Measurements from ENCODE around the gene GTSF1L. TPM values are rescaled to one million over a fixed set of nuclear protein-coding genes. Genes with fewer than 3 reads are reported as not detected.

Gene GTSF1L
- total and polyA plus RNA-seq, 2 of the 4 experiments (the other 2 are of a cell fraction), result not detected

DNA sequence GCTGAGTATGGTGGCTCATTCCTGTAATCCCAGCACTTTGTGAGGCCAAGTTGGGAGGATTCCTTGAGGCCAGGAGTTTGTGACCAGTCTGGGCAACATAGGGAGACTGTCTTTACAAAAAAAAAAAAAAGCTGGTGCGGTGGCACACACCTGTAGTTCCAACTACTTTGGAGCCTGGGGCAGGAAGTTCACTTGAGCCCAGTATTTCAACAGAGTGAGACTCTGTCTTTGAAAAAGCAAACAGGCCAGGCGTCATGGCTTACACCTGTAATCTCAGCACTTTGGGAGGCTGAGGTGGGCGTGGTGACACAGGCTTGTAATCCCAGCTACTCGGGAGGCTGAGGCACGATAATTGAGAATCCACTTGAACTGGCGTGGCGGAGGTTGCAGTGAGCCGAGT lies 31.2 kb downstream of the GTSF1L start:
- H3K14ac ChIP-seq (replicated peaks; ENCODE audit: low read depth, low read length), result no peak overlapping the region
- in situ Hi-C loops (cut with MboI; ENCODE audit: low sequenced_read_pairs), result loop anchor here (10.0 kb wide), 1 partner anchor 161 kb away; no protein-coding TSS in a partner anchor
- no peak overlapping the region for H2BK120ac ChIP-seq (ENCODE audit: low read depth, low read length)
- no peak overlapping the region for H4K8ac ChIP-seq (ENCODE audit: low read depth in 2 of 2, low read length in 2 of 2)
- DNase-seq, result no peak
- no peak overlapping the region for H2AFZ ChIP-seq (replicated peaks; ENCODE audit: low read length, poor library complexity)
- peaks cover 5% of the 10 kb centered on the region for H3K36me3 ChIP-seq (ENCODE audit: control insufficient read depth, insufficient read depth, low read length)
- H4K20me1 ChIP-seq (ENCODE audit: insufficient read depth, low read length), result no peaks in the 10 kb centered on the region; the same call in 1 of the 2 replicates
- H4K91ac ChIP-seq (ENCODE audit: insufficient read depth, low read depth, low read length), result no peak overlapping the region
- H3K9me3 ChIP-seq (ENCODE audit: control insufficient read depth, insufficient read depth, low read length), result no peaks in the 10 kb centered on the region
- H3K9me1 ChIP-seq (ENCODE audit: insufficient read depth, low read length), result no peaks in the 10 kb centered on the region
- no peaks in the 10 kb centered on the region for H3K4me1 ChIP-seq (ENCODE audit: control insufficient read depth, insufficient read depth, low read length)
- no peak overlapping the region for H2AK5ac ChIP-seq (ENCODE audit: low read depth, low read length)
- H2BK5ac ChIP-seq (ENCODE audit: low read depth, low read length, poor library complexity, severe bottlenecking), result no peak overlapping the region
- no peak overlapping the region for H3K4me2 ChIP-seq (ENCODE audit: low read depth, low read length)
- H3K18ac ChIP-seq (ENCODE audit: low read depth, low read length), result no peak overlapping the region
- H3K27me3 ChIP-seq (ENCODE audit: control insufficient read depth, insufficient read depth, low read length), result no peaks in the 10 kb centered on the region
- no peak overlapping the region for H3K56ac ChIP-seq (ENCODE audit: extremely low read depth, insufficient read depth, low read length)
- ChIA-PET POLR2A (ENCODE audit: unreplicated experiment) (no interaction called here), CTCF (no interaction called here)
- 100% methylated on average over 1 of the region's 8 CpGs; no CpG with 5 or more reads in 1 of the 2 experiments for whole genome bisulfite sequencing, 2 experiments (ENCODE audit: extremely low coverage in 2 of 2, insufficient read length in 1 of 2)
- H3K4ac ChIP-seq (ENCODE audit: low read depth, low read length), result no peak overlapping the region
- no peak overlapping the region for H3K4me3 ChIP-seq (ENCODE audit: insufficient read depth, low read depth, low read length)
- H2AK9ac ChIP-seq (replicated peaks; ENCODE audit: low read depth, low read length, poor library complexity), result no peak overlapping the region
- no peak for ATAC-seq (ENCODE audit: low read depth)
- H2BK15ac ChIP-seq (ENCODE audit: low read depth, low read length), result no peak overlapping the region
- dilution Hi-C loops (cut with HindIII; ENCODE audit: low sequenced_read_pairs, unreplicated experiment), result no loop called here
- TF ChIP-seq MXI1 (IDR thresholded peaks at IDR 0.05; ENCODE audit: borderline replicate concordance, low read depth, low read length) (no peak), MAZ (IDR thresholded peaks at IDR 0.05; ENCODE audit: borderline replicate concordance, low read depth, low read length) (no peak), BHLHE40 (IDR thresholded peaks at IDR 0.05; ENCODE audit: low read depth, low read length) (no peak), CTCF (conservative IDR thresholded peaks at IDR 0.05; ENCODE audit: low read depth, low read length) (no peak), FOS (IDR thresholded peaks at IDR 0.05; ENCODE audit: low read depth, low read length) (no peak), MAFK (IDR thresholded peaks at IDR 0.05; ENCODE audit: low read depth, low read length) (no peak), RFX5 (IDR thresholded peaks at IDR 0.05; ENCODE audit: low read depth, low read length) (no peak), NFE2L2 (IDR thresholded peaks at IDR 0.05; ENCODE audit: low read depth, low read length) (no peak)
- TF ChIP-seq, protein P1, sequence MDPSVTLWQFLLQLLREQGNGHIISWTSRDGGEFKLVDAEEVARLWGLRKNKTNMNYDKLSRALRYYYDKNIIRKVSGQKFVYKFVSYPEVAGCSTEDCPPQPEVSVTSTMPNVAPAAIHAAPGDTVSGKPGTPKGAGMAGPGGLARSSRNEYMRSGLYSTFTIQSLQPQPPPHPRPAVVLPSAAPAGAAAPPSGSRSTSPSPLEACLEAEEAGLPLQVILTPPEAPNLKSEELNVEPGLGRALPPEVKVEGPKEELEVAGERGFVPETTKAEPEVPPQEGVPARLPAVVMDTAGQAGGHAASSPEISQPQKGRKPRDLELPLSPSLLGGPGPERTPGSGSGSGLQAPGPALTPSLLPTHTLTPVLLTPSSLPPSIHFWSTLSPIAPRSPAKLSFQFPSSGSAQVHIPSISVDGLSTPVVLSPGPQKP (IDR thresholded peaks at IDR 0.05; ENCODE audit: borderline replicate concordance, low read depth, low read length), result no peak
- TF ChIP-seq, protein P2, sequence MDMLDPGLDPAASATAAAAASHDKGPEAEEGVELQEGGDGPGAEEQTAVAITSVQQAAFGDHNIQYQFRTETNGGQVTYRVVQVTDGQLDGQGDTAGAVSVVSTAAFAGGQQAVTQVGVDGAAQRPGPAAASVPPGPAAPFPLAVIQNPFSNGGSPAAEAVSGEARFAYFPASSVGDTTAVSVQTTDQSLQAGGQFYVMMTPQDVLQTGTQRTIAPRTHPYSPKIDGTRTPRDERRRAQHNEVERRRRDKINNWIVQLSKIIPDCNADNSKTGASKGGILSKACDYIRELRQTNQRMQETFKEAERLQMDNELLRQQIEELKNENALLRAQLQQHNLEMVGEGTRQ (IDR thresholded peaks at IDR 0.05; ENCODE audit: low read depth, low read length), result no peak
- intact Hi-C loops (cut with micrococcal nuclease), result no loop called here
- no peak overlapping the region for H2BK20ac ChIP-seq (ENCODE audit: low read depth, low read length)
- no TSS peak for BruUV-seq (replicated peaks)
- H4K5ac ChIP-seq (ENCODE audit: low read depth, low read length), result no peak overlapping the region
- no peak overlapping the region for H3K9ac ChIP-seq (ENCODE audit: low read depth, low read length)
- no peak overlapping the region for H3K23ac ChIP-seq (ENCODE audit: low read depth, low read length)
- no peaks in the 10 kb centered on the region; a peak in 2 of 4 replicates for H3K79me1 ChIP-seq (ENCODE audit: low read depth in 1 of 2, low read length in 2 of 2)
- no peak overlapping the region for H3K27ac ChIP-seq (ENCODE audit: insufficient read depth, low read length)

Measured in IMR-90 (cell line).